Astrocyte (in vitro differentiated cells and primary cell): ENCODE data around the gene NUP62. TPM values are rescaled to one million over a fixed set of nuclear protein-coding genes. Genes with fewer than 3 reads are reported as not detected.

ENCODE experiments used
- DNase-seq: peaks from one replicate; pipeline ENCODE4 v3.0.0-alpha.2; 2010; ENCODE audit warnings: low read depth
- FAIRE-seq: peaks from 2 replicates; lab custom pipeline; 2011; peaks lifted over from hg19 to GRCh38; lab: Jason Lieb, UNC
- H2AFZ ChIP-seq: 2 replicates; pipeline ENCODE4 v1.6.0; 2012; ENCODE audit warnings: low read depth, low read length, inconsistent platforms
- H3K27ac ChIP-seq: 2 replicates; pipeline ENCODE4 v1.5.1; 2011; ENCODE audit warnings: low read depth, low read length, inconsistent platforms
- H3K27me3 ChIP-seq: 2 replicates; pipeline ENCODE4 v1.6.0; 2011; ENCODE audit warnings: low read length, inconsistent platforms; ENCODE audit not compliant: insufficient read depth
- H3K36me3 ChIP-seq: 2 replicates; pipeline ENCODE4 v1.5.1; 2011; ENCODE audit warnings: low read length, inconsistent platforms; ENCODE audit not compliant: insufficient read depth
- H3K4me1 ChIP-seq: 2 replicates; pipeline ENCODE4 v1.5.1; 2011; ENCODE audit warnings: low read length, inconsistent platforms; ENCODE audit not compliant: insufficient read depth
- H3K4me2 ChIP-seq: 2 replicates; pipeline ENCODE4 v1.6.0; 2012; ENCODE audit warnings: low read length, inconsistent platforms
- H3K4me3 ChIP-seq: 2 replicates; pipeline ENCODE4 v1.5.1; 2011; ENCODE audit warnings: low read depth, mild to moderate bottlenecking, low read length, inconsistent platforms; ENCODE audit not compliant: insufficient read depth
- H3K79me2 ChIP-seq: 2 replicates; pipeline ENCODE4 v1.6.0; 2012; ENCODE audit warnings: mild to moderate bottlenecking, low read length, inconsistent platforms; ENCODE audit not compliant: insufficient read depth
- H3K9ac ChIP-seq: 2 replicates; pipeline ENCODE4 v1.6.0; 2012; ENCODE audit warnings: mild to moderate bottlenecking, low read length, inconsistent platforms
- H3K9me3 ChIP-seq: 2 replicates; pipeline ENCODE4 v1.5.1; 2012; ENCODE audit warnings: low read depth, mild to moderate bottlenecking, low read length, inconsistent platforms; ENCODE audit not compliant: insufficient read depth
- H4K20me1 ChIP-seq: 2 replicates; pipeline ENCODE4 v1.6.0; 2012; ENCODE audit warnings: low read length, inconsistent platforms; ENCODE audit not compliant: insufficient read depth
- H3K27ac Mint-ChIP-seq: one replicate; pipeline ENCODE4 v1.8.0; 2021; ENCODE audit warnings: mild to moderate bottlenecking, mixed read lengths; ENCODE audit not compliant: unreplicated experiment
- H3K27me3 Mint-ChIP-seq: one replicate; pipeline ENCODE4 v1.8.0; 2021; ENCODE audit warnings: low read depth, mixed read lengths; ENCODE audit not compliant: unreplicated experiment
- H3K36me3 Mint-ChIP-seq: one replicate; pipeline ENCODE4 v1.8.0; 2021; ENCODE audit warnings: low read depth, mixed read lengths; ENCODE audit not compliant: unreplicated experiment
- H3K4me1 Mint-ChIP-seq: one replicate; pipeline ENCODE4 v1.8.0; 2021; ENCODE audit warnings: low read depth, mixed read lengths; ENCODE audit not compliant: unreplicated experiment
- H3K4me3 Mint-ChIP-seq: one replicate; pipeline ENCODE4 v1.8.0; 2021; ENCODE audit warnings: mild to moderate bottlenecking, moderate library complexity, mixed read lengths; ENCODE audit not compliant: unreplicated experiment
- H3K9me3 Mint-ChIP-seq: one replicate; pipeline ENCODE4 v1.8.0; 2021; ENCODE audit warnings: mild to moderate bottlenecking, mixed read lengths; ENCODE audit not compliant: unreplicated experiment
- EZH2 ChIP-seq: IDR thresholded peaks from 2 replicates; pipeline ENCODE4 v1.6.1; 2012; ENCODE audit warnings: mild to moderate bottlenecking, low read length, inconsistent platforms; ENCODE audit not compliant: insufficient read depth
- total RNA-seq: library from RNA; stranded (reverse); gene quantifications from 2 replicates; pipeline ENCODE4 v1.2.1, GENCODE V29; 2021
- TF ChIP-seq, protein P1 (sequence below): IDR thresholded peaks from 2 replicates; pipeline ENCODE4 v1.5.1; 2011; ENCODE audit warnings: low read depth, mild to moderate bottlenecking, inconsistent platforms, low read length, moderate library complexity; ENCODE audit not compliant: insufficient read depth

Gene NUP62
- total RNA-seq, 1 donor from 2014 or later: 49.5 TPM

DNA sequence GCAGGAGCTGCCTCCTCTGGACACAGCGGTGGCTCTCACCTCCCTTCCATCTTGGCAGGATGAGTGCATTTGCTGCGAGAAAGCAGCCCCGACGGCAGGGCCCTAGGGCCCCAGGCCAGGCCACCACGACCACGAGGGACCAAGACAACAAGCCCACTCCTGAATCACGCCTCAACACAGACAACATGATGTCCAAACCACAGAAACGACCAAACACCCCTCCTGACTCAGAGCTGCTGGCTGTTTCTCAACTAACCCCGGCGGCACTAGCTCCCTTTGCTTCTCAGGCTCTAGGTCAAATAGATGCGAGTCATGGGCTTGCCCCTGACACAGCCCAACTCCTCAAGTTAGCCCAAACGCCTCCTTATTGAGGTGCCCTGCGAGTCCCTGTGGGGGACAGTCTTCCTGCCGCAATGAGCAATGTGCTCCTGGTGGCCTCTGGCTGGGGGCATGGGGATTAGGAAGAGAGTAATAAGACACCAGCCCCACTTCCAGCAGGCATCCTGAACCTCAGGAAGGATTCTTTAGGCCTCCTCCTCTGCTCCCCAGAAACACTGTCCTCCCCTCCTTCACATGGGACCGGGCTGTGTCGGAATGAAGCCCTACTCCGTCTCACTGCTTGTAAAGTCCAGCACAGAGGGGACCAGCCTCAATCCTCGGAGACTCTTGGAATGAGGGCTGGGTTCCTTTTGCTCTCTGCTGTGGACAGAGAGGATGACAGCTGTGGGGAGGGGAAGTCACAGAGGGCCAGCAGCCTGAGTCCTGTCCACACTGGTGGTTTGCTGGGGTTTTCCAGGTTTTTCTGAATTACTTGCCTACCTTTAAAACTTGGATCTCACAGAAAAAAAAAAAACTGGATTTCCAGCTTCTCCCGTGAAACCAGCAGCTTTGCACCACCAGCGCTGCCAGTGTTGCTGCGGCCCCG is 7.2 kb downstream of the NUP62 start:
- Mint-ChIP-seq H3K27me3 (no peaks in the 10 kb centered on the region), H3K9me3 (no peaks in the 10 kb centered on the region), H3K36me3 (peaks cover 7% of the 10 kb centered on the region), H3K4me1 (peaks cover 14% of the 10 kb centered on the region), H3K4me3 (peak overlapping the region; percentile 35), H3K27ac (peak overlapping the region; percentile 80)
- Histone ChIP-seq H3K27ac (peak overlapping the region; percentile 32), H3K27me3 (no peaks in the 10 kb centered on the region), H3K79me2 (peaks cover 97% of the 10 kb centered on the region), H3K4me2 (peak overlapping the region; percentile 63), H3K4me3 (no peak overlapping the region), H2AFZ (no peak overlapping the region), H3K9ac (peak overlapping the region; percentile 44), H4K20me1 (peaks cover 88% of the 10 kb centered on the region), H3K36me3 (peaks cover 8% of the 10 kb centered on the region), H3K4me1 (peaks cover 13% of the 10 kb centered on the region), H3K9me3 (no peaks in the 10 kb centered on the region)
- TF ChIP-seq, protein P1, sequence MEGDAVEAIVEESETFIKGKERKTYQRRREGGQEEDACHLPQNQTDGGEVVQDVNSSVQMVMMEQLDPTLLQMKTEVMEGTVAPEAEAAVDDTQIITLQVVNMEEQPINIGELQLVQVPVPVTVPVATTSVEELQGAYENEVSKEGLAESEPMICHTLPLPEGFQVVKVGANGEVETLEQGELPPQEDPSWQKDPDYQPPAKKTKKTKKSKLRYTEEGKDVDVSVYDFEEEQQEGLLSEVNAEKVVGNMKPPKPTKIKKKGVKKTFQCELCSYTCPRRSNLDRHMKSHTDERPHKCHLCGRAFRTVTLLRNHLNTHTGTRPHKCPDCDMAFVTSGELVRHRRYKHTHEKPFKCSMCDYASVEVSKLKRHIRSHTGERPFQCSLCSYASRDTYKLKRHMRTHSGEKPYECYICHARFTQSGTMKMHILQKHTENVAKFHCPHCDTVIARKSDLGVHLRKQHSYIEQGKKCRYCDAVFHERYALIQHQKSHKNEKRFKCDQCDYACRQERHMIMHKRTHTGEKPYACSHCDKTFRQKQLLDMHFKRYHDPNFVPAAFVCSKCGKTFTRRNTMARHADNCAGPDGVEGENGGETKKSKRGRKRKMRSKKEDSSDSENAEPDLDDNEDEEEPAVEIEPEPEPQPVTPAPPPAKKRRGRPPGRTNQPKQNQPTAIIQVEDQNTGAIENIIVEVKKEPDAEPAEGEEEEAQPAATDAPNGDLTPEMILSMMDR: no peak
- no peak for TF ChIP-seq EZH2
- FAIRE-seq: no peak
- DNase-seq: peak; percentile 47

DNA sequence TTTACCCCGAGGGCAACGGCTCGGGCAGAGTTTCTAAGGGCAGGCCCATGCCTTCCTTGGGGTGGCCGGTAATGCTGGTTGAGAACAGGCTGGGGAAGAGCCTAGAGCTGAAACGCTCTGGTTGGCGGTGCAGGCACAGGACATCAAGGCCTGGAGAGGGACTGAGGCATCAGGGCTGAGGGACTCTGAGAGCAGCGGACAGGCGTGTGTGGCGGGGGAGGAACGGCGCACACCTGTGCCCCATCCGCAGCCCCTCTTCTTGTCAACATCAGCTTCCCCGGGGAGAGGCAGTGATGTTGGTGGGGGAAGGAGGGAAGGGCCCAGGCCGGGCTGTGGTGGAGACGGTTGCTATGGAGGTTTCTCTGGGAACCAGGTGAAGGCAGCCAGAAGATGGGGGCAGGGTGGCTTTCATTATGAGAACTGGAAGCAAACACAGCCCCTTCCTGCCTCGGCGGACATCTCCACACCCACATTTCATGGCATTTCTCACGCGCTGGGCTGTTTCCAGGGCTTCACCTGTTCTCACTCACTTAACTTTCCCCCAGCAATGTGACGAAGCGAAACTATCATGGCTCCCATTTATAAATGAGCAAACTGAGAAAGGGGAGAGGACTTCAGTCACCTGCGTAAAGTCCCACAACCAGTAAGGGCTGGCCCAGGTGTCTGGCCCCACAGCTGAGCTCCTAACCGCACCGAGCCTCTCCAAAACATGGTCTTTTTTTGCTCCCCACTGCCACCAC is 8.5 kb downstream of the NUP62 start:
- Mint-ChIP-seq H3K4me1 (peaks cover 14% of the 10 kb centered on the region), H3K27me3 (no peaks in the 10 kb centered on the region), H3K27ac (peak overlapping the region; percentile 72), H3K9me3 (no peaks in the 10 kb centered on the region), H3K36me3 (peaks cover 13% of the 10 kb centered on the region), H3K4me3 (no peak overlapping the region)
- Histone ChIP-seq H3K79me2 (peaks cover 95% of the 10 kb centered on the region), H2AFZ (no peak overlapping the region), H3K27ac (no peak overlapping the region), H3K4me3 (no peak overlapping the region), H3K9me3 (no peaks in the 10 kb centered on the region), H3K36me3 (peaks cover 5% of the 10 kb centered on the region), H4K20me1 (peaks cover 89% of the 10 kb centered on the region), H3K27me3 (no peaks in the 10 kb centered on the region), H3K4me1 (peaks cover 13% of the 10 kb centered on the region), H3K9ac (no peak overlapping the region), H3K4me2 (no peak overlapping the region)
- DNase-seq: no peak
- TF ChIP-seq EZH2: no peak
- TF ChIP-seq, protein P1: no peak
- FAIRE-seq: no peak
